Measurements from ENCODE around the gene MEI1. TPM values are rescaled to one million over a fixed set of nuclear protein-coding genes. Genes with fewer than 3 reads are reported as not detected.

The MEI1 gene
- total RNA-seq, 1 experiment from 2014 or later: not detected

DNA sequence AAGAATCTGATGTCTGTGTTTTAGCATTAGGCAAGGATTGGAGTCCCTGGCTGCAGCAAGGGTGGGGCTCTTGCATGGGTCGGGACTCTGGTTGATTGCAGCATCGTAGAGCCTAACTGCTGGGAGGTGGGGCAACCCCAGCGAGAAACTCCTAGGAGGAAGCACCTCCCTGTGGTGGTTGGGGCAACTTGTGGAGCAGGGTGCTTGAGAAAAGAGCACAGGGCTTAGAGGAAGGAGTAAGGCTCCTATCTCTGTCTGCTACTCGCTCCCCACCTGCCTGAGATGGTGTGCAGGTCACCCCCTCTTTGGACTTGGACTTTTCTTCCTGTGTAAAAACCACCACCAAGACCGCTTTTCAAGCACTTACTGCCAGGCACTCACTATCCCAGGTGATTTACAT, 149.2 kb downstream of the MEI1 start:
- no peaks in the 10 kb centered on the region for H3K27me3 ChIP-seq (replicated peaks; ENCODE audit: control insufficient read depth, insufficient read depth, low read length)
- Mint-ChIP-seq H3K9me3 (ENCODE audit: unreplicated experiment) (no peaks in the 10 kb centered on the region), H3K4me3 (ENCODE audit: unreplicated experiment) (no peak overlapping the region), H3K27ac (ENCODE audit: unreplicated experiment) (no peak overlapping the region), H3K27me3 (ENCODE audit: insufficient read depth, unreplicated experiment) (no peaks in the 10 kb centered on the region), H3K4me1 (ENCODE audit: low read depth, unreplicated experiment) (peaks cover 39% of the 10 kb centered on the region), H3K36me3 (ENCODE audit: insufficient read depth, unreplicated experiment) (peaks cover 22% of the 10 kb centered on the region)
- peaks cover 52% of the 10 kb centered on the region for H3K4me1 ChIP-seq
- intact Hi-C loops (cut with micrococcal nuclease; ENCODE audit: unreplicated experiment): loop anchor here (5.0 kb wide), 1 partner anchor 224 kb away; the partner anchor contains the start of genes NAGA and PHETA2
- 0 out of 2 replicates have a peak, but pooled peaks cover 2% of the 10 kb centered on the region for H3K36me3 ChIP-seq (ENCODE audit: control insufficient read depth, insufficient read depth, low read length)
- CTCF ChIA-PET: no interaction called here
- no peaks in the 10 kb centered on the region for H3K9me3 ChIP-seq
- no peak overlapping the region for H3K4me3 ChIP-seq (ENCODE audit: low read depth, low read length)
- peak; percentile 53 to 70 for DNase-seq
- TF ChIP-seq, protein P1, sequence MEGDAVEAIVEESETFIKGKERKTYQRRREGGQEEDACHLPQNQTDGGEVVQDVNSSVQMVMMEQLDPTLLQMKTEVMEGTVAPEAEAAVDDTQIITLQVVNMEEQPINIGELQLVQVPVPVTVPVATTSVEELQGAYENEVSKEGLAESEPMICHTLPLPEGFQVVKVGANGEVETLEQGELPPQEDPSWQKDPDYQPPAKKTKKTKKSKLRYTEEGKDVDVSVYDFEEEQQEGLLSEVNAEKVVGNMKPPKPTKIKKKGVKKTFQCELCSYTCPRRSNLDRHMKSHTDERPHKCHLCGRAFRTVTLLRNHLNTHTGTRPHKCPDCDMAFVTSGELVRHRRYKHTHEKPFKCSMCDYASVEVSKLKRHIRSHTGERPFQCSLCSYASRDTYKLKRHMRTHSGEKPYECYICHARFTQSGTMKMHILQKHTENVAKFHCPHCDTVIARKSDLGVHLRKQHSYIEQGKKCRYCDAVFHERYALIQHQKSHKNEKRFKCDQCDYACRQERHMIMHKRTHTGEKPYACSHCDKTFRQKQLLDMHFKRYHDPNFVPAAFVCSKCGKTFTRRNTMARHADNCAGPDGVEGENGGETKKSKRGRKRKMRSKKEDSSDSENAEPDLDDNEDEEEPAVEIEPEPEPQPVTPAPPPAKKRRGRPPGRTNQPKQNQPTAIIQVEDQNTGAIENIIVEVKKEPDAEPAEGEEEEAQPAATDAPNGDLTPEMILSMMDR (IDR thresholded peaks at IDR 0.05; ENCODE audit: insufficient read depth in 1 of 2, low read depth in 1 of 2, low read length in 1 of 2, severe bottlenecking in 1 of 2, unreplicated experiment in 1 of 2): no peak
- BruUV-seq (replicated peaks): no TSS peak
- POLR2A ChIA-PET: no interaction called here

Other genes starting within 250 kb of the MEI1 start
- 75.4 and 78.6 TPM in 2 replicates for gene PHF5A, start 230.8 kb upstream of the MEI1 start, total RNA-seq (2022)
- gene ACO2, start 230.4 kb upstream of the MEI1 start, total RNA-seq (2022): 90.5 and 95.5 TPM in 2 replicates
- gene POLR3H, start 155.0 kb upstream of the MEI1 start, total RNA-seq (2022): 42.2 and 45.4 TPM in 2 replicates
- gene CSDC2, start 138.5 kb upstream of the MEI1 start, total RNA-seq (2022): 0.37 and 0.41 TPM in 2 replicates
- gene PMM1, start 109.7 kb upstream of the MEI1 start, total RNA-seq (2022): 27.8 and 29.6 TPM in 2 replicates
- gene DESI1, start 78.5 kb upstream of the MEI1 start, total RNA-seq (2022): 38.2 and 38.9 TPM in 2 replicates
- 413 and 414 TPM in 2 replicates for gene XRCC6, start 78.2 kb upstream of the MEI1 start, total RNA-seq (2022)
- gene SNU13, start 10.6 kb upstream of the MEI1 start, total RNA-seq (2022): 172 and 187 TPM in 2 replicates
- 24.3 and 24.8 TPM in 2 replicates for gene CCDC134, start 101.2 kb downstream of the MEI1 start, total RNA-seq (2022)
- gene SREBF2, start 133.6 kb downstream of the MEI1 start, total RNA-seq (2022): 134 and 150 TPM in 2 replicates
- 1.4 and 2.2 TPM in 2 replicates for gene SHISA8, start 215.6 kb downstream of the MEI1 start, total RNA-seq (2022)
- 2.2 and 2.4 TPM in 2 replicates for gene TNFRSF13C, start 227.3 kb downstream of the MEI1 start, total RNA-seq (2022)
- 44.1 and 46.4 TPM in 2 replicates for gene CENPM, start 247.6 kb downstream of the MEI1 start, total RNA-seq (2022)